Sigmoid colon (tissue), 4 donors: ENCODE measurements around the gene RAB20.

Source experiments
- CTCF ChIP-seq, 4 experiments: fragments of 450-650 bp in 3 of 4; fragments of 200-600 bp in 1 of 4; IDR thresholded peaks; one replicate each; pipeline ENCODE4 v1.5.1; 2016 to 2019; ENCODE audit warnings: antibody characterized with exemption in 4 of 4, mild to moderate bottlenecking in 3 of 4, moderate library complexity in 2 of 4
- EP300 ChIP-seq, 4 donors: sonication (generic); formaldehyde crosslinking; IDR thresholded peaks; one replicate each; pipeline ENCODE4 v1.6.1; 2017; ENCODE audit warnings: antibody characterized with exemption in 4 of 4
- POLR2A ChIP-seq, 2 donors: fragments of 450-650 bp; IDR thresholded peaks; one replicate each; pipeline ENCODE4 v1.6.1; 2016; ENCODE audit warnings: antibody characterized with exemption in 2 of 2, mild to moderate bottlenecking in 2 of 2, moderate library complexity in 2 of 2
- POLR2AphosphoS5 ChIP-seq, 4 donors: sonication (generic); formaldehyde crosslinking; IDR thresholded peaks; one replicate each; pipeline ENCODE4 v1.6.1; 2017; ENCODE audit warnings: antibody characterized with exemption in 4 of 4

GRCh38 chr13:110531100-110531499 lies 30.4 kb downstream of the RAB20 start:
- TF ChIP-seq POLR2AphosphoS5 (IDR thresholded peaks at IDR 0.05) (no peak), CTCF (IDR thresholded peaks at IDR 0.05) (no peak), POLR2A (IDR thresholded peaks at IDR 0.05) (no peak), EP300 (IDR thresholded peaks at IDR 0.05) (no peak)
